ENCODE results near the gene ORM2.
A peak's percentile ranks its signal among the peaks of the same experiment; 100 is the strongest.

Gene ORM2

GRCh38 chr9:114349713-114350480 lies 20.2 kb downstream of the ORM2 start:
- DNase-seq (ENCODE audit: low spot score): no peak

- no peak for DNase-seq (ENCODE audit: low spot score)
These were observed 21.1 kb downstream of the ORM2 start for GRCh38 chr9:114350636-114351401.

- DNase-seq (ENCODE audit: low spot score): no peak
These were observed 22.3 kb downstream of the ORM2 start for GRCh38 chr9:114351932-114352331.

- DNase-seq (ENCODE audit: low spot score): no peak
These were observed 26.2 kb downstream of the ORM2 start for GRCh38 chr9:114355821-114356220.

GRCh38 chr9:114356792-114357191 lies 27.1 kb downstream of the ORM2 start:
- no peak for DNase-seq (ENCODE audit: low spot score)

GRCh38 chr9:114357360-114357759 lies 27.7 kb downstream of the ORM2 start:
- DNase-seq (ENCODE audit: low spot score): no peak

GRCh38 chr9:114357911-114358328 lies 28.3 kb downstream of the ORM2 start:
- no peak for DNase-seq (ENCODE audit: low spot score)

- DNase-seq (ENCODE audit: low spot score): no peak
These were observed 30.1 kb downstream of the ORM2 start for GRCh38 chr9:114359801-114360200.

GRCh38 chr9:114361542-114361941 lies 31.9 kb downstream of the ORM2 start:
- DNase-seq (ENCODE audit: low spot score): no peak

GRCh38 chr9:114362394-114362793 lies 32.7 kb downstream of the ORM2 start:
- no peak for DNase-seq (ENCODE audit: low spot score)

GRCh38 chr9:114363424-114363823 lies 33.8 kb downstream of the ORM2 start:
- DNase-seq (ENCODE audit: low spot score): no peak

- no peak for DNase-seq (ENCODE audit: low spot score)
These were observed 34.7 kb downstream of the ORM2 start for GRCh38 chr9:114364134-114365041.

- no peak for DNase-seq (ENCODE audit: low spot score)
These were observed 35.5 kb downstream of the ORM2 start for GRCh38 chr9:114365194-114365593.

- peak; percentile 39 for DNase-seq (ENCODE audit: low spot score)
These were observed 36.9 kb downstream of the ORM2 start for GRCh38 chr9:114366334-114367128.

- DNase-seq (ENCODE audit: low spot score): no peak
These were observed 37.7 kb downstream of the ORM2 start for GRCh38 chr9:114367366-114367765.

- DNase-seq (ENCODE audit: low spot score): no peak
These were observed 38.3 kb downstream of the ORM2 start for GRCh38 chr9:114367772-114368569.

- DNase-seq (ENCODE audit: low spot score): no peak
These were observed 39.8 kb downstream of the ORM2 start for GRCh38 chr9:114369216-114370130.

GRCh38 chr9:114370251-114370967 lies 40.7 kb downstream of the ORM2 start:
- no peak for DNase-seq (ENCODE audit: low spot score)

GRCh38 chr9:114370968-114371320 lies 41.3 kb downstream of the ORM2 start:
- no peak for DNase-seq (ENCODE audit: low spot score)

Data from CD4-positive, alpha-beta T cell treated with Interleukin-6 at 100 ng/mL for 8 hours (primary cell).